Measurements from ENCODE around the gene NAALADL2.

DNA sequence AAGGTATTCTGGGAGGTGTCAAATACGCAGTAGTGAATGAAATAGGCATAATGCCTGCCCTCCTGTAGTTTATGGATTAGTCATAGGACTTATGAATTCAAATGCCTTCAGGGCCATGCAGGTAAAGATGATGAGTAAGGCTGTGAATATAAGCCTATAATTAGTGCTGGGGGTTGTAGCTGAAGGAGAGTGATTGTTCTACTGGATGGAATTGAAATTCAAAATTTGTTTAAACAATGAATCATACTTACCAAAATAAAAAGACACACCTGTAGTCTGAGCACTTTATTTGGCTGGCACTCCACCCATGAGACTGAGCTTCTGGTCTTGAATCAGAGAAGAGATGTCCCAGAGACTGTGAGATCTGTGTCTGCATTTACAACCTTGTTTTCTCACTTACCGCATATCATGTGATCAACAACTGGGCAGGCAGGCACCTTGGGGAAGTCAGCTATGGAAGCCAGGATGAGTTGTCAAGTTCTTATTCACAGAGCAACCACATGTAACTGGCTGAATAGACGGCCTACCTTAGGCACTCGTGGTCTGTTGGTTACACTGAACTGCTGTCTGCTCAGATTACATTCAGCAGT is 291.8 kb downstream of the NAALADL2 start:
- TF ChIP-seq, protein P1, sequence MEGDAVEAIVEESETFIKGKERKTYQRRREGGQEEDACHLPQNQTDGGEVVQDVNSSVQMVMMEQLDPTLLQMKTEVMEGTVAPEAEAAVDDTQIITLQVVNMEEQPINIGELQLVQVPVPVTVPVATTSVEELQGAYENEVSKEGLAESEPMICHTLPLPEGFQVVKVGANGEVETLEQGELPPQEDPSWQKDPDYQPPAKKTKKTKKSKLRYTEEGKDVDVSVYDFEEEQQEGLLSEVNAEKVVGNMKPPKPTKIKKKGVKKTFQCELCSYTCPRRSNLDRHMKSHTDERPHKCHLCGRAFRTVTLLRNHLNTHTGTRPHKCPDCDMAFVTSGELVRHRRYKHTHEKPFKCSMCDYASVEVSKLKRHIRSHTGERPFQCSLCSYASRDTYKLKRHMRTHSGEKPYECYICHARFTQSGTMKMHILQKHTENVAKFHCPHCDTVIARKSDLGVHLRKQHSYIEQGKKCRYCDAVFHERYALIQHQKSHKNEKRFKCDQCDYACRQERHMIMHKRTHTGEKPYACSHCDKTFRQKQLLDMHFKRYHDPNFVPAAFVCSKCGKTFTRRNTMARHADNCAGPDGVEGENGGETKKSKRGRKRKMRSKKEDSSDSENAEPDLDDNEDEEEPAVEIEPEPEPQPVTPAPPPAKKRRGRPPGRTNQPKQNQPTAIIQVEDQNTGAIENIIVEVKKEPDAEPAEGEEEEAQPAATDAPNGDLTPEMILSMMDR (IDR thresholded peaks at IDR 0.05): no peak
- no peak for TF ChIP-seq POLR2A (IDR thresholded peaks at IDR 0.05)
